Adrenal gland (tissue), 12 donors: ENCODE data around the gene RUBCNL. TPM values are rescaled to one million over a fixed set of nuclear protein-coding genes. Genes with fewer than 3 reads are reported as not detected.

Experiments
- DNase-seq, 7 donors: peaks; one replicate each; pipeline ENCODE4 v3.0.0-alpha.2; 2019 to 2020
- H3K27ac ChIP-seq, 5 donors: fragments of 200-600 bp; sonication (generic) in 4 of 5; 1 replicate in 3 of 5; 2 replicates in 2 of 5; pipeline versions ENCODE4 v1.5.1 to v1.8.0; 2016 to 2020; ENCODE audit warnings: mild to moderate bottlenecking in 1 of 5
- H3K27me3 ChIP-seq: fragments of 200-600 bp; 2 replicates; pipeline ENCODE4 v1.8.0; 2021
- H3K36me3 ChIP-seq, 2 donors: fragments of 200-600 bp; replicated peaks in 1 of 2; 1 replicate in 1 of 2; 2 replicates in 1 of 2; pipeline versions ENCODE4 v1.5.1 to v1.8.0; 2018 to 2022
- H3K4me1 ChIP-seq, 2 donors: fragments of 200-600 bp; replicated peaks in 1 of 2; 1 replicate in 1 of 2; 2 replicates in 1 of 2; pipeline versions ENCODE4 v1.5.1 to v1.8.0; 2018 to 2021
- H3K4me3 ChIP-seq, 4 donors: fragments of 200-600 bp; sonication (generic) in 3 of 4; one replicate each; pipeline ENCODE4 v1.5.1; 2016 to 2018
- H3K9me3 ChIP-seq, 3 donors: fragments of 200-600 bp; sonication (generic) in 1 of 3; replicated peaks in 1 of 3; 1 replicate in 2 of 3; 2 replicates in 1 of 3; pipeline versions ENCODE4 v1.5.1 to v1.8.0; 2016 to 2021
- POLR2A ChIP-seq, 2 donors: fragments of 450-650 bp; IDR thresholded peaks; one replicate each; pipeline ENCODE4 v1.6.1; 2017; ENCODE audit warnings: antibody characterized with exemption in 2 of 2, mild to moderate bottlenecking in 2 of 2, moderate library complexity in 1 of 2
- WGBS, 4 donors: extraction: QIAGEN DNeasy Blood & Tissue Kit in 2 of 4; methylation state at CpG; one replicate each; pipeline versions ENCODE4 v1.1.5 to v1.1.7; 2013 to 2017; 5-methylcytosine and 5-hydroxymethylcytosine counted together
- intact Hi-C, 2 donors: fragments of 100-400 bp; cut with DNase I; formaldehyde crosslinking; loops; one replicate each; pipeline versions ENCODE4 v1.14.1 to v1.15.0; 2022 to 2023
- polyA plus RNA-seq, 3 donors: library from polyadenylated mRNA; stranded (reverse); fragments of 200-250 nt in 2 of 3; fragments of 350-450 nt in 1 of 3; fragmentation: Illumina TruSeq in 1 of 3; extraction: RNeasy Lipid Tissue Mini Kit (QIAGEN cat#74804) in 1 of 3; gene quantifications; one replicate each; pipeline ENCODE4 v1.2.3, GENCODE V29; 2013 to 2014
- total RNA-seq, 9 donors: library from RNA; depleted of rRNA in 4 of 9; stranded (reverse); fragments of >200 nt in 4 of 9; fragments of 120-200 nt in 1 of 9; fragmentation: NEBNext Ultra II Directional in 1 of 9; extraction: Animal tissue kit (Norgen Biotek cat#: 25700) in 1 of 9; gene quantifications; one replicate each; pipeline versions ENCODE4 v1.1.0 to v1.2.4, GENCODE V29; 2013 to 2023
- TF ChIP-seq, protein P1 (sequence below), 6 experiments: fragments of 450-650 bp in 4 of 6; fragments of 200-600 bp in 2 of 6; sonication (generic) in 1 of 6; IDR thresholded peaks; 1 replicate in 5 of 6; 2 replicates in 1 of 6; pipeline versions ENCODE4 v1.5.1 to v1.8.0; 2016 to 2021; ENCODE audit warnings: antibody characterized with exemption in 6 of 6, mild to moderate bottlenecking in 2 of 6, moderate library complexity in 1 of 6
- donor health status: healthy with polysubstance abuse.
- donor health status: Bipolar disorder and iron deficiency.
- donor health status: DM: yes; HTN: yes; CAD: no.
- donor health status: DM: no; HTN: no; CAD: no.
- donor health status: DM: no; HTN: no; CAD: no.
- donor health status: DM: yes; HTN: yes; CAD: no.

The RUBCNL gene
- total and polyA plus RNA-seq, 12 donors = 0.81 to 7.9 (median 2.9) TPM

DNA sequence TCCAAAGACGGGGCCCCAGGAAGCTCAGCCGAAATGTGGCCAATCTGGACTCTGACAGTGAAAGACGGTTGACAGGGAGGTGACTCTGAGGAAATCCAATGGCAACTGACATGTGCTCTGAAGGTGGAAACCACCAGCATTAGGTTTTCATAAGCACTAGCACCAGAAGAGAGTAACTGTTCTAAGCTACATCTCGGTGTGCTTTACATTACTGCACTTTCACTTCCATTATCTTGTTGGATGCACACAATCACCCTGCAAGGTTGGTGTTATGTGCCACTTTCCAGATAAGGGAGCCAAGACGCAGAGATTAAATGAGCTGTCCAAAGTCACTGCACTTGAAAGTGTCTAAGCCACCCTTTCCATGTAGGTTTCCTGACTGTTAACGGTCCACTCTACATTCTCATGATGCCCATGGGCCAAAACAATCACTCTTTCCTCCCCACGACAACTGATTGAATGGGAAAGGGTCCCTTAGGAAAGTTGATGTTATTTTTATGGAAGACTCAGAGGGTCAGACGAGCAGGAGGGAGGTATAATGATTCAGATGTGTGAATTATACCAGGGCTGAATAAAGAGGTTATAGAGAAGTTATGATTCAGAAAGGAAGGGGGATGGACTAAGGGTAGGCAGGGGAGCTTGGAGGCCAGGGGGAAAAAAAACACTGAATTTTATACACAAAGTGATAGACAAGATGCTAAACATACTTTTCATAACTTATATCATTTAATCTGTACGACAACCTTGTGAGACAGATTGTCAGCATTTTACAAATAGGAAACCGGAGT lies 52.8 kb downstream of the RUBCNL start:
- intact Hi-C loops = no loop called here
- TF ChIP-seq, protein P1, sequence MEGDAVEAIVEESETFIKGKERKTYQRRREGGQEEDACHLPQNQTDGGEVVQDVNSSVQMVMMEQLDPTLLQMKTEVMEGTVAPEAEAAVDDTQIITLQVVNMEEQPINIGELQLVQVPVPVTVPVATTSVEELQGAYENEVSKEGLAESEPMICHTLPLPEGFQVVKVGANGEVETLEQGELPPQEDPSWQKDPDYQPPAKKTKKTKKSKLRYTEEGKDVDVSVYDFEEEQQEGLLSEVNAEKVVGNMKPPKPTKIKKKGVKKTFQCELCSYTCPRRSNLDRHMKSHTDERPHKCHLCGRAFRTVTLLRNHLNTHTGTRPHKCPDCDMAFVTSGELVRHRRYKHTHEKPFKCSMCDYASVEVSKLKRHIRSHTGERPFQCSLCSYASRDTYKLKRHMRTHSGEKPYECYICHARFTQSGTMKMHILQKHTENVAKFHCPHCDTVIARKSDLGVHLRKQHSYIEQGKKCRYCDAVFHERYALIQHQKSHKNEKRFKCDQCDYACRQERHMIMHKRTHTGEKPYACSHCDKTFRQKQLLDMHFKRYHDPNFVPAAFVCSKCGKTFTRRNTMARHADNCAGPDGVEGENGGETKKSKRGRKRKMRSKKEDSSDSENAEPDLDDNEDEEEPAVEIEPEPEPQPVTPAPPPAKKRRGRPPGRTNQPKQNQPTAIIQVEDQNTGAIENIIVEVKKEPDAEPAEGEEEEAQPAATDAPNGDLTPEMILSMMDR (IDR thresholded peaks at IDR 0.05) = no peak
- TF ChIP-seq POLR2A (IDR thresholded peaks at IDR 0.05) = no peak
- no peak for DNase-seq
- H3K4me3 ChIP-seq = no peak overlapping the region
- H3K27me3 ChIP-seq = no peaks in the 10 kb centered on the region
- H3K9me3 ChIP-seq = no peaks in the 10 kb centered on the region
- no peaks in the 10 kb centered on the region for H3K4me1 ChIP-seq
- no peaks in the 10 kb centered on the region for H3K36me3 ChIP-seq
- 73 to 79% (median 76%) methylated on average over 10 of the region's 10 CpGs for WGBS, 4 donors
- no peak overlapping the region for H3K27ac ChIP-seq

DNA sequence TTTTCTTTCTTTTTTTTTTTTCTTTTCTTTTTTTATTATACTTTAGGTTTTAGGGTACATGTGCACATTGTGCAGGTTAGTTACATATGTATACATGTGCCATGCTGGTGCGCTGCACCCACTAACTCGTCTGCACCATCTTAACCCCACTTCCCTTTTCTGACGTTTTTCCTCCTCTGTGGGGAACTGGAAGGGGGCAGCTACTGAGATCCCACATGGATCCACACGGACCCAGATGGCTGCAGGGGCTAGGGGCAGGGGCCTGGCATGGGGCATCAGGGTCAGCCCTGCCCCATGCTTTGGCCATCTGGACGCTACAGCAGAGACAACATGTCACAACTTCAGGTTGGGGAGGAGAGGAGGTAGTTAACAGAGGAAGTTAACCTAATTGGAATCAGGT lies 54.3 kb downstream of the RUBCNL start:
- H3K27me3 ChIP-seq = no peaks in the 10 kb centered on the region
- no peak overlapping the region for H3K4me3 ChIP-seq
- H3K4me1 ChIP-seq = no peaks in the 10 kb centered on the region
- H3K9me3 ChIP-seq = no peaks in the 10 kb centered on the region
- DNase-seq = no peak
- H3K36me3 ChIP-seq = no peaks in the 10 kb centered on the region
- 54 to 62% (median 58%) methylated on average over 5 of the region's 5 CpGs for WGBS, 4 donors
- no peak for TF ChIP-seq POLR2A (IDR thresholded peaks at IDR 0.05)
- TF ChIP-seq, protein P1 (IDR thresholded peaks at IDR 0.05) = no peak
- no peak overlapping the region for H3K27ac ChIP-seq
- intact Hi-C loops = no loop called here

DNA sequence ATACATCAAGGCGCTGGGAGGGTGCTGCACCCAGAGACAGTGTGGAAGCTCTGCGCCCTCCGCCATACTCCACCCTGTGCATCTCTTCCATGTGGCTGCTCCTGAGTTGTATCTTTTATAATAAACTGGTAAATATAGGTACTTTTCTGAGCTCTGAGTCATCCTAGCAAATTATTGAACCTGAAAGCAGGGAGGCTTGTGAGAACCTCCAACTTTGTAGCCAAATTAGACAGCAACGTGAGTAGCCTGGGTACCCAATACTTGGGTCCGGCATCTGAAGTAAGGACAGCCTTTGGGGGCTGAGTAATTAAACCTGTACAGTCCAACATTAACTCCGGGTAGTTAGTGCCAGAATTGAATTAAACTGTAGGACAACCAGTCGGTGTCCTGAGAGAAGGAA lies 57.4 kb downstream of the RUBCNL start:
- Histone ChIP-seq H3K4me1 (no peaks in the 10 kb centered on the region), H3K36me3 (no peaks in the 10 kb centered on the region), H3K27ac (no peak overlapping the region), H3K9me3 (no peaks in the 10 kb centered on the region), H3K27me3 (no peaks in the 10 kb centered on the region), H3K4me3 (no peak overlapping the region)
- intact Hi-C loops = no loop called here
- no peak for DNase-seq
- 78 to 91% (median 85%) methylated on average over 7 of the region's 7 CpGs for WGBS, 4 donors
- TF ChIP-seq, protein P1 (IDR thresholded peaks at IDR 0.05) = no peak
- TF ChIP-seq POLR2A (IDR thresholded peaks at IDR 0.05) = no peak

DNA sequence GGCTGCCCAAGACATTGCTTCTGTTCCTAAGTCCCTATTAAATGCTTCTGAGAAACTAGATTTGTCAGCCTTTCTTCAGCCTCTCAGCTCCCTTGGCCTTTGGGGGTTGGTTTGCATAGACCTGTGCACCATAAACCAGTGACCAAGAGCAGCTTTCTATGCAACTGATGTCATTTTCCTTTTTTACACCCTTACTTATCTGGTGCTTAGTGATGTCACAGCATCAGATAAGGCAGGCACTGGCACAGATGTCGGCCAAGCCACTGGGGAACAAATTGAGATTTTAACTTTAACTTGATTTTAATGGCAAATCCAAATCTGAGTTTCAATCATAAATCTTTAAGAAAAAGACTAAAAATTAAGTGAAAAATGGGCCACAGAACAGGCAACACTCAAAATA lies 59.8 kb downstream of the RUBCNL start:
- DNase-seq = no peak
- H3K36me3 ChIP-seq = no peaks in the 10 kb centered on the region
- no peak overlapping the region for H3K4me3 ChIP-seq
- TF ChIP-seq, protein P1 (IDR thresholded peaks at IDR 0.05) = no peak
- no peak for TF ChIP-seq POLR2A (IDR thresholded peaks at IDR 0.05)
- WGBS, 4 donors = 63 to 80% (median 79%) methylated on average over 1 of the region's 1 CpG
- no peaks in the 10 kb centered on the region for H3K9me3 ChIP-seq
- H3K27me3 ChIP-seq = no peaks in the 10 kb centered on the region
- H3K27ac ChIP-seq = no peak overlapping the region
- intact Hi-C loops = no loop called here
- no peaks in the 10 kb centered on the region for H3K4me1 ChIP-seq
